ENCODE measurements around the gene RAVER1. TPM values are rescaled to one million over a fixed set of nuclear protein-coding genes. Genes with fewer than 3 reads are reported as not detected.

Gene RAVER1
- total and polyA plus RNA-seq, 2 of the 13 experiments (the other 11 are each of a cell fraction or from before 2014, with no cell fraction given), result 3.6 to 7.9 TPM

DNA sequence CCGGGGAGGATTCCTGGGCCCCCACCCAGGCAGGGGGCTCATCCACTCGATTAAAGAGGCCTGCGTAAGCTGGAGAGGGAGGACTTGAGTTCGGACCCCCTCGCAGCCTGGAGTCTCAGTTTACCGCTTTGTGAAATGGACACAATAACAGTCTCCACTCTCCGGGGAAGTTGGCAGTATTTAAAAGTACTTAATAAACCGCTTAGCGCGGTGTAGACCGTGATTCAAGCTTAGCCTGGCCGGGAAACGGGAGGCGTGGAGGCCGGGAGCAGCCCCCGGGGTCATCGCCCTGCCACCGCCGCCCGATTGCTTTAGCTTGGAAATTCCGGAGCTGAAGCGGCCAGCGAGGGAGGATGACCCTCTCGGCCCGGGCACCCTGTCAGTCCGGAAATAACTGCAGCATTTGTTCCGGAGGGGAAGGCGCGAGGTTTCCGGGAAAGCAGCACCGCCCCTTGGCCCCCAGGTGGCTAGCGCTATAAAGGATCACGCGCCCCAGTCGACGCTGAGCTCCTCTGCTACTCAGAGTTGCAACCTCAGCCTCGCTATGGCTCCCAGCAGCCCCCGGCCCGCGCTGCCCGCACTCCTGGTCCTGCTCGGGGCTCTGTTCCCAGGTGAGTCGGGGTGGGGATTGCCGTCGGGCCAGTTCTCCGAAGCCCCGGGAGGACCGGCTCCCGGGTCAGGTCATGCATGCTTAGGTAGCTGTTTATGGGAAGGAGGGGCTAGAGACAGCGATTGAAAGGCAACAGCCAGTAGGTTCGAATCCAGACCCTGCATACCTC lies 62.5 kb downstream of the RAVER1 start, which contains the start of gene ICAM1 (continued):
- no peak for TF ChIP-seq NPAS2 (CRISPR knock-in tag; IDR thresholded peaks at IDR 0.05; ENCODE audit: borderline replicate concordance)
- TF ChIP-seq, protein P1, sequence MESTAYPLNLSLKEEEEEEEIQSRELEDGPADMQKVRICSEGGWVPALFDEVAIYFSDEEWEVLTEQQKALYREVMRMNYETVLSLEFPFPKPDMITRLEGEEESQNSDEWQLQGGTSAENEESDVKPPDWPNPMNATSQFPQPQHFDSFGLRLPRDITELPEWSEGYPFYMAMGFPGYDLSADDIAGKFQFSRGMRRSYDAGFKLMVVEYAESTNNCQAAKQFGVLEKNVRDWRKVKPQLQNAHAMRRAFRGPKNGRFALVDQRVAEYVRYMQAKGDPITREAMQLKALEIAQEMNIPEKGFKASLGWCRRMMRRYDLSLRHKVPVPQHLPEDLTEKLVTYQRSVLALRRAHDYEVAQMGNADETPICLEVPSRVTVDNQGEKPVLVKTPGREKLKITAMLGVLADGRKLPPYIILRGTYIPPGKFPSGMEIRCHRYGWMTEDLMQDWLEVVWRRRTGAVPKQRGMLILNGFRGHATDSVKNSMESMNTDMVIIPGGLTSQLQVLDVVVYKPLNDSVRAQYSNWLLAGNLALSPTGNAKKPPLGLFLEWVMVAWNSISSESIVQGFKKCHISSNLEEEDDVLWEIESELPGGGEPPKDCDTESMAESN (CRISPR knock-in tag; conservative IDR thresholded peaks at IDR 0.05), result peak; percentile 78
- TF ChIP-seq, protein P2, sequence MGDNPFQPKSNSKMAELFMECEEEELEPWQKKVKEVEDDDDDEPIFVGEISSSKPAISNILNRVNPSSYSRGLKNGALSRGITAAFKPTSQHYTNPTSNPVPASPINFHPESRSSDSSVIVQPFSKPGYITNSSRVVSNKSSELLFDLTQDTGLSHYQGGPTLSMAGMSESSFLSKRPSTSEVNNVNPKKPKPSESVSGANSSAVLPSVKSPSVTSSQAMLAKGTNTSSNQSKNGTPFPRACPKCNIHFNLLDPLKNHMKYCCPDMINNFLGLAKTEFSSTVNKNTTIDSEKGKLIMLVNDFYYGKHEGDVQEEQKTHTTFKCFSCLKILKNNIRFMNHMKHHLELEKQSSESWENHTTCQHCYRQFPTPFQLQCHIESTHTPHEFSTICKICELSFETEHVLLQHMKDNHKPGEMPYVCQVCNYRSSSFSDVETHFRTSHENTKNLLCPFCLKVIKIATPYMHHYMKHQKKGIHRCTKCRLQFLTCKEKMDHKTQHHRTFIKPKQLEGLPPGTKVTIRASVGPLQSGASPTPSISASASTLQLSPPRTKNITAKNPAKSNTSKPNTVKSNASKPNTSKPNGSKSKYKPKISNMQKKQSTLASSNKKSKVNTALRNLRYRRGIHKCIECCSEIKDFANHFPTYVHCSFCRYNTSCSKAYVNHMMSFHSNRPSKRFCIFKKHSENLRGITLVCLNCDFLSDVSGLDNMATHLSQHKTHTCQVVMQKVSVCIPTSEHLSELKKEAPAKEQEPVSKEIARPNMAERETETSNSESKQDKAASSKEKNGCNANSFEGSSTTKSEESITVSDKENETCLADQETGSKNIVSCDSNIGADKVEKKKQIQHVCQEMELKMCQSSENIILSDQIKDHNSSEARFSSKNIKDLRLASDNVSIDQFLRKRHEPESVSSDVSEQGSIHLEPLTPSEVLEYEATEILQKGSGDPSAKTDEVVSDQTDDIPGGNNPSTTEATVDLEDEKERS (CRISPR knock-in tag; IDR thresholded peaks at IDR 0.05), result peak; percentile 90
- peak; percentile 96 for TF ChIP-seq YEATS4 (CRISPR knock-in tag; IDR thresholded peaks at IDR 0.05; ENCODE audit: borderline replicate concordance)
- no peak for TF ChIP-seq FOXK2 (IDR thresholded peaks at IDR 0.05)
- TF ChIP-seq, protein P3, sequence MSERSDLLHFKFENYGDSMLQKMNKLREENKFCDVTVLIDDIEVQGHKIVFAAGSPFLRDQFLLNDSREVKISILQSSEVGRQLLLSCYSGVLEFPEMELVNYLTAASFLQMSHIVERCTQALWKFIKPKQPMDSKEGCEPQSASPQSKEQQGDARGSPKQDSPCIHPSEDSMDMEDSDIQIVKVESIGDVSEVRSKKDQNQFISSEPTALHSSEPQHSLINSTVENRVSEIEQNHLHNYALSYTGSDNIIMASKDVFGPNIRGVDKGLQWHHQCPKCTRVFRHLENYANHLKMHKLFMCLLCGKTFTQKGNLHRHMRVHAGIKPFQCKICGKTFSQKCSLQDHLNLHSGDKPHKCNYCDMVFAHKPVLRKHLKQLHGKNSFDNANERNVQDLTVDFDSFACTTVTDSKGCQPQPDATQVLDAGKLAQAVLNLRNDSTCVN (CRISPR knock-in tag; IDR thresholded peaks at IDR 0.05; ENCODE audit: borderline replicate concordance), result peak; percentile 78; the same call in 1 of the 2 replicates
- TF ChIP-seq ZNF431 (CRISPR knock-in tag; IDR thresholded peaks at IDR 0.05; ENCODE audit: borderline replicate concordance, low read depth), result 0 out of 2 replicates have a peak, but pooled peaks have one; percentile 62
- peak; percentile 91 for TF ChIP-seq SIN3A (IDR thresholded peaks at IDR 0.05; ENCODE audit: borderline replicate concordance, low read depth, low read length)
- TF ChIP-seq, protein P4, sequence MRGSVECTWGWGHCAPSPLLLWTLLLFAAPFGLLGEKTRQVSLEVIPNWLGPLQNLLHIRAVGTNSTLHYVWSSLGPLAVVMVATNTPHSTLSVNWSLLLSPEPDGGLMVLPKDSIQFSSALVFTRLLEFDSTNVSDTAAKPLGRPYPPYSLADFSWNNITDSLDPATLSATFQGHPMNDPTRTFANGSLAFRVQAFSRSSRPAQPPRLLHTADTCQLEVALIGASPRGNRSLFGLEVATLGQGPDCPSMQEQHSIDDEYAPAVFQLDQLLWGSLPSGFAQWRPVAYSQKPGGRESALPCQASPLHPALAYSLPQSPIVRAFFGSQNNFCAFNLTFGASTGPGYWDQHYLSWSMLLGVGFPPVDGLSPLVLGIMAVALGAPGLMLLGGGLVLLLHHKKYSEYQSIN (CRISPR knock-in tag; IDR thresholded peaks at IDR 0.05; ENCODE audit: borderline replicate concordance), result no peak
- peak; percentile 33; the same call in 1 of the 2 replicates for TF ChIP-seq BRD4 (CRISPR knock-in tag; IDR thresholded peaks at IDR 0.05)
- TF ChIP-seq CHD4 (IDR thresholded peaks at IDR 0.05; ENCODE audit: borderline replicate concordance, low read length), result peak; percentile 89; the same call in 1 of the 2 replicates
- no peak for TF ChIP-seq SOX6 (IDR thresholded peaks at IDR 0.05)
- peak; percentile 82 for TF ChIP-seq SOX6 (CRISPR knock-in tag; IDR thresholded peaks at IDR 0.05)
- no peak for TF ChIP-seq STAG1 (CRISPR knock-in tag; IDR thresholded peaks at IDR 0.05)
- TF ChIP-seq TCF12 (IDR thresholded peaks at IDR 0.05), result no peak
- peak; percentile 89; the same call in 1 of the 2 replicates for TF ChIP-seq TCF12 (CRISPR knock-in tag; IDR thresholded peaks at IDR 0.05)
- TF ChIP-seq ZNF441 (CRISPR knock-in tag; IDR thresholded peaks at IDR 0.05; ENCODE audit: borderline replicate concordance), result peak; percentile 75; the same call in 1 of the 2 replicates
- peak; percentile 38; the same call in 1 of the 2 replicates for TF ChIP-seq ZNF567 (CRISPR knock-in tag; IDR thresholded peaks at IDR 0.05; ENCODE audit: borderline replicate concordance)
- TF ChIP-seq, protein P5, sequence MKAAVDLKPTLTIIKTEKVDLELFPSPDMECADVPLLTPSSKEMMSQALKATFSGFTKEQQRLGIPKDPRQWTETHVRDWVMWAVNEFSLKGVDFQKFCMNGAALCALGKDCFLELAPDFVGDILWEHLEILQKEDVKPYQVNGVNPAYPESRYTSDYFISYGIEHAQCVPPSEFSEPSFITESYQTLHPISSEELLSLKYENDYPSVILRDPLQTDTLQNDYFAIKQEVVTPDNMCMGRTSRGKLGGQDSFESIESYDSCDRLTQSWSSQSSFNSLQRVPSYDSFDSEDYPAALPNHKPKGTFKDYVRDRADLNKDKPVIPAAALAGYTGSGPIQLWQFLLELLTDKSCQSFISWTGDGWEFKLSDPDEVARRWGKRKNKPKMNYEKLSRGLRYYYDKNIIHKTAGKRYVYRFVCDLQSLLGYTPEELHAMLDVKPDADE (CRISPR knock-in tag; IDR thresholded peaks at IDR 0.05), result no peak
- TF ChIP-seq THYN1 (CRISPR knock-in tag; IDR thresholded peaks at IDR 0.05; ENCODE audit: borderline replicate concordance, low read depth), result no peak
- TF ChIP-seq HHEX (CRISPR knock-in tag; IDR thresholded peaks at IDR 0.05), result no peak

All from HepG2 (cell line).